Measurements from ENCODE around the gene LAMTOR1.

DNA sequence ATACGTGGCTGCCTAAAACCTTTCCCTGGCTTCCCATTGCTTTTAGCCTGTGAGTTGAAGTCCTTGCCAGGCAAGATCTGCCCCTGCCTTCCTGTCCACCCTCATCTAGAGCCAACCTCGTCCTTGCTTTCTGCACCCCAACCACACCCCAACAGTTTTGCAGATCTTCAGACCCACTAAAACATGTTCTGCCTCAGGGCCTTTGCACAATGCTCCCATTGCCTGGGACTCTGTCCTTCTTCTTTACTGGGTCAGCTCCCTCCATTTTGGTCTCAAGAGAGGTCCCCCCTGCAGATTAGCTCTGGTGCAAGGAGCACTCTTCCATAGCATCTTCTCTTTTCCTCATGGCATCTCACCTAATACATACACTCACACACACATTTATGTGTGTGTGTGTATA lies 17.8 kb upstream of the LAMTOR1 start:
- TF ChIP-seq, protein P1, sequence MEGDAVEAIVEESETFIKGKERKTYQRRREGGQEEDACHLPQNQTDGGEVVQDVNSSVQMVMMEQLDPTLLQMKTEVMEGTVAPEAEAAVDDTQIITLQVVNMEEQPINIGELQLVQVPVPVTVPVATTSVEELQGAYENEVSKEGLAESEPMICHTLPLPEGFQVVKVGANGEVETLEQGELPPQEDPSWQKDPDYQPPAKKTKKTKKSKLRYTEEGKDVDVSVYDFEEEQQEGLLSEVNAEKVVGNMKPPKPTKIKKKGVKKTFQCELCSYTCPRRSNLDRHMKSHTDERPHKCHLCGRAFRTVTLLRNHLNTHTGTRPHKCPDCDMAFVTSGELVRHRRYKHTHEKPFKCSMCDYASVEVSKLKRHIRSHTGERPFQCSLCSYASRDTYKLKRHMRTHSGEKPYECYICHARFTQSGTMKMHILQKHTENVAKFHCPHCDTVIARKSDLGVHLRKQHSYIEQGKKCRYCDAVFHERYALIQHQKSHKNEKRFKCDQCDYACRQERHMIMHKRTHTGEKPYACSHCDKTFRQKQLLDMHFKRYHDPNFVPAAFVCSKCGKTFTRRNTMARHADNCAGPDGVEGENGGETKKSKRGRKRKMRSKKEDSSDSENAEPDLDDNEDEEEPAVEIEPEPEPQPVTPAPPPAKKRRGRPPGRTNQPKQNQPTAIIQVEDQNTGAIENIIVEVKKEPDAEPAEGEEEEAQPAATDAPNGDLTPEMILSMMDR (IDR thresholded peaks at IDR 0.05; ENCODE audit: insufficient read depth, low read length, poor library complexity, severe bottlenecking), result no peak
- no peak for TF ChIP-seq EZH2phosphoT487 (conservative IDR thresholded peaks at IDR 0.05; ENCODE audit: low read length)

Data from SU-DHL-6 (cell line).